Activated naive CD8-positive, alpha-beta T cell treated with anti-CD3 and anti-CD28 coated beads for 36 hours (primary cell): Measurements from ENCODE around the gene KDM2B. TPM values are rescaled to one million over a fixed set of nuclear protein-coding genes. Genes with fewer than 3 reads are reported as not detected.
A peak's percentile ranks its signal among the peaks of the same experiment; 100 is the strongest.

Experiments used
- DNase-seq: peaks from one replicate; pipeline ENCODE4 v3.0.0; 2021
- H3K27ac Mint-ChIP-seq: one replicate; pipeline ENCODE4 v1.8.0; 2022; ENCODE audit warnings: mild to moderate bottlenecking, moderate library complexity, mixed read lengths
- H3K27me3 Mint-ChIP-seq: one replicate; pipeline ENCODE4 v1.8.0; 2022; ENCODE audit warnings: mild to moderate bottlenecking, mixed read lengths
- H3K36me3 Mint-ChIP-seq: one replicate; pipeline ENCODE4 v1.8.0; 2021; ENCODE audit warnings: mild to moderate bottlenecking, mixed read lengths
- H3K4me1 Mint-ChIP-seq: one replicate; pipeline ENCODE4 v1.8.0; 2021; ENCODE audit warnings: mixed read lengths
- H3K4me3 Mint-ChIP-seq: one replicate; pipeline ENCODE4 v1.8.0; 2022; ENCODE audit warnings: mild to moderate bottlenecking, moderate library complexity, mixed read lengths
- H3K9me3 Mint-ChIP-seq: one replicate; pipeline ENCODE4 v1.8.0; 2022; ENCODE audit warnings: mixed read lengths
- total RNA-seq, 2 experiments: library from RNA; stranded (reverse); gene quantifications; one replicate each; pipeline ENCODE4 v1.2.3, GENCODE V29; 2021

KDM2B gene
- total RNA-seq, 2 experiments from 2014 or later = 55.3 to 57.3 TPM

GRCh38 chr12:121514184-121514742 lies 66.6 kb downstream of the KDM2B start:
- Mint-ChIP-seq H3K9me3 (no peaks in the 10 kb centered on the region), H3K4me1 (peaks cover 7% of the 10 kb centered on the region), H3K4me3 (no peak overlapping the region)

GRCh38 chr12:121513464-121514183 lies 67.2 kb downstream of the KDM2B start:
- Mint-ChIP-seq H3K4me1 (peaks cover 7% of the 10 kb centered on the region), H3K27ac (peak overlapping the region; percentile 60), H3K27me3 (no peaks in the 10 kb centered on the region), H3K9me3 (no peaks in the 10 kb centered on the region), H3K36me3 (peaks cover 7% of the 10 kb centered on the region), H3K4me3 (no peak overlapping the region)
- peak; percentile 26 for DNase-seq

More at GRCh38 chr12:121514184-121514742, 66.6 kb downstream of the KDM2B start:
- no peak for DNase-seq
- no peaks in the 10 kb centered on the region for H3K27me3 Mint-ChIP-seq
- H3K27ac Mint-ChIP-seq = peak overlapping the region; percentile 60
- H3K36me3 Mint-ChIP-seq = peaks cover 7% of the 10 kb centered on the region

GRCh38 chr12:121512561-121512960 lies 68.3 kb downstream of the KDM2B start:
- H3K9me3 Mint-ChIP-seq = no peaks in the 10 kb centered on the region
- H3K27ac Mint-ChIP-seq = no peak overlapping the region
- peaks cover 9% of the 10 kb centered on the region for H3K36me3 Mint-ChIP-seq
- H3K27me3 Mint-ChIP-seq = no peaks in the 10 kb centered on the region
- DNase-seq = no peak
- H3K4me1 Mint-ChIP-seq = peaks cover 7% of the 10 kb centered on the region
- no peak overlapping the region for H3K4me3 Mint-ChIP-seq

GRCh38 chr12:121511916-121512315 lies 68.9 kb downstream of the KDM2B start:
- DNase-seq = no peak
- H3K9me3 Mint-ChIP-seq = no peaks in the 10 kb centered on the region
- no peaks in the 10 kb centered on the region for H3K27me3 Mint-ChIP-seq
- H3K4me3 Mint-ChIP-seq = no peak overlapping the region
- H3K36me3 Mint-ChIP-seq = peaks cover 11% of the 10 kb centered on the region
- peaks cover 7% of the 10 kb centered on the region for H3K4me1 Mint-ChIP-seq
- H3K27ac Mint-ChIP-seq = no peak overlapping the region

- H3K4me1 Mint-ChIP-seq = peaks cover 4% of the 10 kb centered on the region
- no peak overlapping the region for H3K27ac Mint-ChIP-seq
- no peak for DNase-seq
- no peak overlapping the region for H3K4me3 Mint-ChIP-seq
- H3K27me3 Mint-ChIP-seq = no peaks in the 10 kb centered on the region
- H3K36me3 Mint-ChIP-seq = peaks cover 6% of the 10 kb centered on the region
- no peaks in the 10 kb centered on the region for H3K9me3 Mint-ChIP-seq
Measured at GRCh38 chr12:121509339-121509738, 71.5 kb downstream of the KDM2B start.

GRCh38 chr12:121508533-121508932 lies 72.3 kb downstream of the KDM2B start:
- no peak for DNase-seq
- H3K36me3 Mint-ChIP-seq = peaks cover 6% of the 10 kb centered on the region
- H3K27ac Mint-ChIP-seq = no peak overlapping the region
- H3K4me3 Mint-ChIP-seq = no peak overlapping the region
- H3K9me3 Mint-ChIP-seq = no peaks in the 10 kb centered on the region
- H3K27me3 Mint-ChIP-seq = no peaks in the 10 kb centered on the region
- H3K4me1 Mint-ChIP-seq = no peaks in the 10 kb centered on the region

GRCh38 chr12:121507984-121508383 lies 72.8 kb downstream of the KDM2B start:
- no peaks in the 10 kb centered on the region for H3K9me3 Mint-ChIP-seq
- H3K36me3 Mint-ChIP-seq = peaks cover 6% of the 10 kb centered on the region
- no peaks in the 10 kb centered on the region for H3K27me3 Mint-ChIP-seq
- no peak for DNase-seq
- no peak overlapping the region for H3K27ac Mint-ChIP-seq
- H3K4me1 Mint-ChIP-seq = peaks cover 5% of the 10 kb centered on the region
- no peak overlapping the region for H3K4me3 Mint-ChIP-seq

GRCh38 chr12:121507245-121507644 lies 73.6 kb downstream of the KDM2B start:
- Mint-ChIP-seq H3K36me3 (peaks cover 6% of the 10 kb centered on the region), H3K27ac (no peak overlapping the region), H3K4me1 (peaks cover 6% of the 10 kb centered on the region), H3K27me3 (no peaks in the 10 kb centered on the region), H3K9me3 (no peaks in the 10 kb centered on the region), H3K4me3 (no peak overlapping the region)
- DNase-seq = no peak

GRCh38 chr12:121505513-121505912 lies 75.3 kb downstream of the KDM2B start:
- Mint-ChIP-seq H3K27ac (peak overlapping the region; percentile 7), H3K36me3 (peaks cover 6% of the 10 kb centered on the region), H3K27me3 (no peaks in the 10 kb centered on the region), H3K9me3 (no peaks in the 10 kb centered on the region), H3K4me3 (no peak overlapping the region), H3K4me1 (peaks cover 6% of the 10 kb centered on the region)
- DNase-seq = no peak

GRCh38 chr12:121504505-121504904 lies 76.3 kb downstream of the KDM2B start:
- no peaks in the 10 kb centered on the region for H3K9me3 Mint-ChIP-seq
- DNase-seq = no peak
- peaks cover 9% of the 10 kb centered on the region for H3K4me1 Mint-ChIP-seq
- H3K36me3 Mint-ChIP-seq = peaks cover 4% of the 10 kb centered on the region
- H3K27me3 Mint-ChIP-seq = no peaks in the 10 kb centered on the region
- H3K27ac Mint-ChIP-seq = no peak overlapping the region
- H3K4me3 Mint-ChIP-seq = no peak overlapping the region

GRCh38 chr12:121503395-121503794 lies 77.4 kb downstream of the KDM2B start:
- DNase-seq = no peak
- no peak overlapping the region for H3K27ac Mint-ChIP-seq
- H3K4me1 Mint-ChIP-seq = peaks cover 9% of the 10 kb centered on the region
- no peaks in the 10 kb centered on the region for H3K27me3 Mint-ChIP-seq
- H3K4me3 Mint-ChIP-seq = no peak overlapping the region
- H3K36me3 Mint-ChIP-seq = peaks cover 4% of the 10 kb centered on the region
- no peaks in the 10 kb centered on the region for H3K9me3 Mint-ChIP-seq

- H3K27ac Mint-ChIP-seq = no peak overlapping the region
- H3K27me3 Mint-ChIP-seq = no peaks in the 10 kb centered on the region
- no peak overlapping the region for H3K4me3 Mint-ChIP-seq
- H3K4me1 Mint-ChIP-seq = peaks cover 11% of the 10 kb centered on the region
- DNase-seq = no peak
- no peaks in the 10 kb centered on the region for H3K36me3 Mint-ChIP-seq
- no peaks in the 10 kb centered on the region for H3K9me3 Mint-ChIP-seq
Measured at GRCh38 chr12:121501946-121502345, 78.9 kb downstream of the KDM2B start.

GRCh38 chr12:121499929-121500793 lies 80.7 kb downstream of the KDM2B start:
- H3K4me3 Mint-ChIP-seq = no peak overlapping the region

GRCh38 chr12:121495746-121496145 lies 85.1 kb downstream of the KDM2B start:
- peaks cover 12% of the 10 kb centered on the region for H3K4me1 Mint-ChIP-seq

More at GRCh38 chr12:121499929-121500793, 80.7 kb downstream of the KDM2B start:
- Mint-ChIP-seq H3K4me1 (peaks cover 13% of the 10 kb centered on the region), H3K36me3 (no peaks in the 10 kb centered on the region), H3K27me3 (no peaks in the 10 kb centered on the region), H3K27ac (no peak overlapping the region), H3K9me3 (no peaks in the 10 kb centered on the region)
- peak; percentile 69 for DNase-seq

GRCh38 chr12:121494093-121494787 lies 86.6 kb downstream of the KDM2B start:
- peak; percentile 41 for DNase-seq
- Mint-ChIP-seq H3K36me3 (peaks cover 2% of the 10 kb centered on the region), H3K27me3 (no peaks in the 10 kb centered on the region), H3K4me1 (peaks cover 14% of the 10 kb centered on the region), H3K27ac (no peak overlapping the region), H3K4me3 (no peak overlapping the region), H3K9me3 (no peaks in the 10 kb centered on the region)

More at GRCh38 chr12:121495746-121496145, 85.1 kb downstream of the KDM2B start:
- no peaks in the 10 kb centered on the region for H3K36me3 Mint-ChIP-seq
- no peaks in the 10 kb centered on the region for H3K27me3 Mint-ChIP-seq
- no peaks in the 10 kb centered on the region for H3K9me3 Mint-ChIP-seq
- no peak overlapping the region for H3K4me3 Mint-ChIP-seq
- DNase-seq = no peak
- no peak overlapping the region for H3K27ac Mint-ChIP-seq
